ENCODE results near the gene DGCR2. TPM values are rescaled to one million over a fixed set of nuclear protein-coding genes. Genes with fewer than 3 reads are reported as not detected.
"Not testable (repeated sequence)": the region's sequence is repeated elsewhere in the genome, so short reads cannot be mapped to it uniquely, and the experiment has no call there.

DGCR2 gene
- total RNA-seq, 4 donors from 2014 or later: 44.1 to 76.5 (median 56.3) TPM

GRCh38 chr22:19051381-19052072, 70.7 kb downstream of the DGCR2 start:
- WGBS, 2 donors (ENCODE audit: low coverage in 1 of 2): 71 to 73% methylated on average over 6 to 10 of the region's 10 CpGs
- H3K27me3 ChIP-seq: no peaks in the 10 kb centered on the region
- H3K4me1 ChIP-seq: no peaks in the 10 kb centered on the region
- no peaks in the 10 kb centered on the region for H3K9me3 ChIP-seq
- TF ChIP-seq EP300 (IDR thresholded peaks at IDR 0.05) (no peak), POLR2AphosphoS5 (IDR thresholded peaks at IDR 0.05) (no peak), CTCF (IDR thresholded peaks at IDR 0.05) (no peak), POLR2A (IDR thresholded peaks at IDR 0.05) (no peak)
- H3K36me3 ChIP-seq: peaks cover 0 to 95% of the 10 kb centered on the region in 2 donors
- H3K27ac ChIP-seq: no peak overlapping the region
- ATAC-seq: no peak
- H3K4me3 ChIP-seq: no peak overlapping the region

GRCh38 chr22:19050847-19051246, 71.4 kb downstream of the DGCR2 start:
- H3K27ac ChIP-seq, H3K4me3 ChIP-seq, ATAC-seq, H3K27me3 ChIP-seq, H3K9me3 ChIP-seq, H3K4me1 ChIP-seq: not testable (repeated sequence)
- H3K36me3 ChIP-seq: peaks cover 0 to 95% of the 10 kb centered on the region in 2 donors
- 60 to 80% methylated on average over 1 to 4 of the region's 4 CpGs for WGBS, 2 donors (ENCODE audit: low coverage in 1 of 2)

- Histone ChIP-seq H3K36me3 (peaks cover 0 to 96% of the 10 kb centered on the region in 2 donors), H3K27me3 (no peaks in the 10 kb centered on the region), H3K4me1 (no peaks in the 10 kb centered on the region), H3K9me3 (no peaks in the 10 kb centered on the region), H3K4me3 (no peak overlapping the region), H3K27ac (no peak overlapping the region)
- no peak for ATAC-seq
- WGBS, 2 donors (ENCODE audit: low coverage in 1 of 2): 83 to 95% methylated on average over 3 of the region's 3 CpGs
- TF ChIP-seq POLR2A (IDR thresholded peaks at IDR 0.05) (no peak), POLR2AphosphoS5 (IDR thresholded peaks at IDR 0.05) (no peak), EP300 (IDR thresholded peaks at IDR 0.05) (no peak), CTCF (IDR thresholded peaks at IDR 0.05) (no peak)
Measured at GRCh38 chr22:19050117-19050516, 72.1 kb downstream of the DGCR2 start.

- H3K36me3 ChIP-seq: peaks cover 0 to 100% of the 10 kb centered on the region in 2 donors
- ATAC-seq: no peak
- no peak overlapping the region for H3K4me3 ChIP-seq
- TF ChIP-seq POLR2AphosphoS5 (IDR thresholded peaks at IDR 0.05): no peak
- TF ChIP-seq POLR2A (IDR thresholded peaks at IDR 0.05): no peak
- no peak for TF ChIP-seq CTCF (IDR thresholded peaks at IDR 0.05)
- TF ChIP-seq EP300 (IDR thresholded peaks at IDR 0.05): no peak
- H3K27ac ChIP-seq: no peak overlapping the region
- 94 to 100% methylated on average over 1 to 3 of the region's 5 CpGs for WGBS, 2 donors (ENCODE audit: low coverage in 1 of 2)
- H3K4me1 ChIP-seq: no peaks in the 10 kb centered on the region
- no peaks in the 10 kb centered on the region for H3K27me3 ChIP-seq
- H3K9me3 ChIP-seq: no peaks in the 10 kb centered on the region
Measured at GRCh38 chr22:19048531-19048930, 73.7 kb downstream of the DGCR2 start.

GRCh38 chr22:19047993-19048392, 74.2 kb downstream of the DGCR2 start:
- Histone ChIP-seq H3K27me3 (no peaks in the 10 kb centered on the region), H3K9me3 (no peaks in the 10 kb centered on the region), H3K4me3 (no peak overlapping the region), H3K4me1 (no peaks in the 10 kb centered on the region), H3K36me3 (peaks cover 0 to 100% of the 10 kb centered on the region in 2 donors), H3K27ac (no peak overlapping the region)
- WGBS, 2 donors (ENCODE audit: low coverage in 1 of 2): 90 to 95% methylated on average over 2 to 10 of the region's 11 CpGs
- ATAC-seq: no peak
- TF ChIP-seq EP300 (IDR thresholded peaks at IDR 0.05) (no peak), POLR2AphosphoS5 (IDR thresholded peaks at IDR 0.05) (no peak), CTCF (IDR thresholded peaks at IDR 0.05) (no peak), POLR2A (IDR thresholded peaks at IDR 0.05) (no peak)
